ENCODE measurements around the gene TSPYL1.

The TSPYL1 gene

DNA sequence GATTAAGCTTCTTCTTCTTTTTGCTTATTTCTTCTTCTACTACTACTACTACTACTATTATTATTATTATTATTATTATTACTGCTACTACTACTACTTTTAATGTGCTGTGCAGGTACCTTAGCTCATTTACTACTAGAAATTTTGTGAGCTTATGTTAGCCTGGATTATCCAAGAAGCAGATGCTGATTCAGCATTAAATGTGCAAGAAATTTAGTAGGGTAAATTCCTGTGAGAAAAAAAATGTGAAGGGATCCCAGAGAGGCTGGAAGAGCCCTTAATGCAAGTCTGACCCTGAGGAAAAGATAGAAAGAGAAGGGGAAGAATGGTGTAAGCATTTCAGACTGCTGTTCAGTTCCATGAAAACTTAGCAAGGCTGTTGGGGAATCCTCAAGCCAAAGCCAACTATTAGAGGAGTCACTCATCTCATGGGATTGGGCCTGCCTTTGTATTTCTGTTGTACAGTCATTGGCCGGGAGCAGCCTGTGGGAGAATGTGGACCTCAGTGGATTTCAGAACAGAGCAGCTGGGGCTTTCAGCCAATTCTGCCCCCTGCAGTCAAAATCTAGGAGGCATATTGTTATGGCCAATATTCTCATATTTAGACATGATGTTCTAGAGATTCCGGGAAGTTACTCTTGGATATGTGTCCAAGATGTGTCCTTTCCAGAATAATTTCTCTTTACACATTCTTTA lies 37.2 kb upstream of the TSPYL1 start:
- H3K27ac ChIP-seq = no peak overlapping the region
- no peak overlapping the region for H3K9ac ChIP-seq
- no peaks in the 10 kb centered on the region for H3K9me3 ChIP-seq
- TF ChIP-seq Cebpa-rat (IDR thresholded peaks at IDR 0.05) = no peak
- H3K4me2 ChIP-seq = no peak overlapping the region
- H3K27me3 ChIP-seq = no peaks in the 10 kb centered on the region
- H4K20me1 ChIP-seq = no peaks in the 10 kb centered on the region
- H3K4me3 ChIP-seq = no peak overlapping the region
- peaks cover 9% of the 10 kb centered on the region for H3K4me1 ChIP-seq
- no peaks in the 10 kb centered on the region for H3K36me3 ChIP-seq

DNA sequence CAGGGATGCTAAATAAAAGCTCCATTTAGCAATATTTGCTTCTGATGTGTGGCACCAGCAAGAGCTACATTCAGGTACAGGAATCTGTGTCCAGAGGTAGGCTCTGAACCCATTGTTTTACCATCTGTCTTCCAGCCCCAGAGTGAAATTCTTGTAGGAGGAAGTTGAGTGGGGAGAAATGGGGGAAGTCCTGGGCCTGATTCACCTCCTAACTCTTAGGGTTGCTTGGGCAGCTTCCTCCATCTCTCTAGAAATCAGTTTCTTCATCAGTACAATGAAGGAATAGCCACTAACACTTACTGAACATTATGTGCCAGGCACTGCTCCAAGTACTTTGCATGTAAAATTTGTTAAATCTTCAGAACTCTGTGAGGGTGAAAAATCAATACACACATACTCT lies 35.1 kb upstream of the TSPYL1 start:
- no peaks in the 10 kb centered on the region for H3K36me3 ChIP-seq
- no peaks in the 10 kb centered on the region for H4K20me1 ChIP-seq
- no peak for TF ChIP-seq Cebpa-rat (IDR thresholded peaks at IDR 0.05)
- H3K27ac ChIP-seq = no peak overlapping the region
- no peaks in the 10 kb centered on the region for H3K9me3 ChIP-seq
- H3K4me3 ChIP-seq = no peak overlapping the region
- H3K27me3 ChIP-seq = no peaks in the 10 kb centered on the region
- peaks cover 9% of the 10 kb centered on the region for H3K4me1 ChIP-seq
- H3K4me2 ChIP-seq = no peak overlapping the region
- H3K9ac ChIP-seq = no peak overlapping the region

DNA sequence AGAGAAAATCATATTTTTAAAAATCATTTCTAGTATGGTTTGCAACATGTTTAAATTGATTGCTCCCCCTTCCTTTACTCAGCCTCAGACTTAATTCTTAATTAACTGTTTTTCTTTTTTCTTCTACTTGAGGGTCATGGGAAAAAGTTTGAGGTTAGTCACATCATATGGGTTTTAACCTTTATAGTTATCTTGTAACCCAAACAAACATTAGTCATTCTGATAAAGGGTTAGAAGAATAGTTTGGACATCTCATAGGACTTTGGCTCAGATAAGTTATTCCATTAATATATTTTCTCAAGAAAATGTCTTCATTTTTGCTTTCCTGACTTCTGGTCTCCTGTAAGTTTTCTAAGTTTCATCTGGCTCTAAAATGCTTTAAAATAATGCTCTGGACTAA lies 34.5 kb upstream of the TSPYL1 start:
- H4K20me1 ChIP-seq = no peaks in the 10 kb centered on the region
- H3K36me3 ChIP-seq = no peaks in the 10 kb centered on the region
- no peak overlapping the region for H3K27ac ChIP-seq
- peaks cover 9% of the 10 kb centered on the region for H3K4me1 ChIP-seq
- no peaks in the 10 kb centered on the region for H3K9me3 ChIP-seq
- no peak overlapping the region for H3K9ac ChIP-seq
- no peak for TF ChIP-seq Cebpa-rat (IDR thresholded peaks at IDR 0.05)
- H3K4me2 ChIP-seq = no peak overlapping the region
- H3K27me3 ChIP-seq = no peaks in the 10 kb centered on the region
- no peak overlapping the region for H3K4me3 ChIP-seq

DNA sequence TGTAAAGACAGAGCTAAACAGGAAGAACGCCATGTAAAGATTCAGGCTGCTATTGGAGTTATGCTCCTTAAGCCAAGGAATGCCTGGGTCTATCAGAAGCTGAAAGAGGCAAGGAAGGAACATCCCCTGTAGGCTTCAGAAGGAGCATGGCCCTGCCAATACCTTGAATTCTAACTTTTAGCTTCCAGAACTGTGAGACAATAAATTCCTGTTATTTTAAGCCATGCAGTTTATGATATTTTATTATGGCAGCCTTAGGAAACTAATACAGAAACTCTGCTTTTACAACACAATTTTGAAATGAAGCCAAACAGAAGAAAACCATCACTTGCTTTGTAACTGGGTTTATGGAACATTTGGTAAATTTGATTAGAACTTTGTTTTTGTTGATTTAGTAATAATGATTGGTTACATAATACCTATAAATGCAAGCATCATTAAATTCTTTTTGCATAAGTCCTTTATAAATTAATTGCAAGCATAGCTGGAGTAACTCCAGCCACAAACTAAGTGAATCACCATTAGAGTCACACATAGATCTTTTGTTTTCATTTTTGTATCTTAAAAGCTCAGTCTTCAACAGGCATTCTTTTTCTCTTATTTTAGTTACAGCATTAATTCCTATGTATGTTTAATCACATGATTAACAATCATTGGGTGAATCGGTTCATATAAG lies 33.5 kb upstream of the TSPYL1 start:
- H3K27me3 ChIP-seq = no peaks in the 10 kb centered on the region
- TF ChIP-seq Cebpa-rat (IDR thresholded peaks at IDR 0.05) = no peak
- H3K4me1 ChIP-seq = peaks cover 9% of the 10 kb centered on the region
- H3K36me3 ChIP-seq = no peaks in the 10 kb centered on the region
- no peaks in the 10 kb centered on the region for H3K9me3 ChIP-seq
- no peak overlapping the region for H3K9ac ChIP-seq
- H3K27ac ChIP-seq = no peak overlapping the region
- no peak overlapping the region for H3K4me2 ChIP-seq
- H3K4me3 ChIP-seq = no peak overlapping the region
- no peaks in the 10 kb centered on the region for H4K20me1 ChIP-seq

DNA sequence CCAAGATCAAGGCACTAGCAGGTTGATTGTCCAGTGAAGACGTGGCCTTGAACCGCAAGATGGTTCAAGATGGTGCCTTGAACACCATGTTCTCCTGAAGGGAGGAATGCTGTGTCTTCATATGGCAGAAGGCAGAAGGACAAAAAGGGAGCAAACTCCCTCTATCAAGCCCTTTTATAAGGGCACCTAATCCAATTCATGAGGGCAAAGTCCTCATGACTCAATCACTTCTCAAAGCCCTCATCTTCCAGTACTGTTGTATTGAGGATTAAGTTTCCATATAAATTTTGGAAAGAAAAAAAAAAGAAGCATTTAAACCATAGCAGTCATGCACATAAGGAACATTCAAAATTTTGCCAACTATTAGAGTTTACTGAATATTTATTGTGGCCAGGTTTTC lies 29.9 kb upstream of the TSPYL1 start:
- Histone ChIP-seq H3K27ac (no peak overlapping the region), H3K9me3 (no peaks in the 10 kb centered on the region), H3K4me3 (no peak overlapping the region), H3K9ac (no peak overlapping the region), H3K4me1 (0 out of 2 replicates have a peak, but pooled peaks cover under 1% of the 10 kb centered on the region), H3K4me2 (no peak overlapping the region), H3K27me3 (no peaks in the 10 kb centered on the region), H3K36me3 (no peaks in the 10 kb centered on the region), H4K20me1 (no peaks in the 10 kb centered on the region)
- TF ChIP-seq Cebpa-rat (IDR thresholded peaks at IDR 0.05) = no peak

DNA sequence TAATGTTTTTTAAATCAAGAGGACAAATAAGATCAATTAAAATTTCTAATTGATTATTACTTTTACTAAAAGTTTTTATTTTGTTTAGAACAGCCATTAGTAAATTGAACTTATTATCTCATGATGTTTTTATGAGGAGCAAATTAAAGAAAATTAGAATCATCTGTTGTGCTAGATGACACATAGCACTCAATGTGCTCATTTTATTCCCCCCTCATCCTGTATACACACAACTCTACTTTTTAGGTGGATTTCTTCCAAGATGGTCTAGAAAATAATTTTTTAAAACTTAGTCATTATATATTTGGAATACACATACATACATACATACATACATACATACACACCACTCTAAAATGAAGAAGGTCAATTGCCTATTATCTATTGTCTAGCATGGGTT lies 29.3 kb upstream of the TSPYL1 start:
- Histone ChIP-seq H3K9me3 (no peaks in the 10 kb centered on the region), H3K4me1 (peaks cover 4% of the 10 kb centered on the region; the same call in 1 of the 2 replicates), H3K27me3 (no peaks in the 10 kb centered on the region), H3K36me3 (no peaks in the 10 kb centered on the region), H3K4me3 (no peak overlapping the region), H3K4me2 (no peak overlapping the region), H4K20me1 (no peaks in the 10 kb centered on the region), H3K9ac (no peak overlapping the region), H3K27ac (no peak overlapping the region)
- TF ChIP-seq Cebpa-rat (IDR thresholded peaks at IDR 0.05) = no peak

DNA sequence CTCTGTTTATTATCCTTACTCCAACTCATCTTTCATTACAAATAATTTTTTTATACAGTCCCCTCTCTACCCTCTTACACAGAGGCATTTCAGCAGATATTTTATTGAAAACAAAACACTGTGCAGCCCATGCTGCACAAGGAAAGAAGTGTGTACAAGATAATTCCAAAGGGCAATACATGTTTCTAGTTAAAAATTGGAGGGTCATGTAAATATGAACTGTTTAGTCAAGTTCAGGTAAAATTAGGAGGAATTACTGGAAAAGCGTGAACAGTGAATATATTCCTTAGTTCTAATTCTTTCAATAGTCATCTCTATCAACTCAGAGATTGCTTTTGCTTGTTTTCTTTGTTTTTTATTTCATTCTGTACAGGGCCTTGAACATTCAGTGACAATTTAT lies 27.9 kb upstream of the TSPYL1 start:
- no peaks in the 10 kb centered on the region for H3K36me3 ChIP-seq
- no peaks in the 10 kb centered on the region for H3K9me3 ChIP-seq
- H3K9ac ChIP-seq = no peak overlapping the region
- no peak for TF ChIP-seq Cebpa-rat (IDR thresholded peaks at IDR 0.05)
- H4K20me1 ChIP-seq = no peaks in the 10 kb centered on the region
- peaks cover 4% of the 10 kb centered on the region; the same call in 1 of the 2 replicates for H3K4me1 ChIP-seq
- no peak overlapping the region for H3K4me2 ChIP-seq
- H3K27me3 ChIP-seq = no peaks in the 10 kb centered on the region
- H3K27ac ChIP-seq = no peak overlapping the region
- no peak overlapping the region for H3K4me3 ChIP-seq

DNA sequence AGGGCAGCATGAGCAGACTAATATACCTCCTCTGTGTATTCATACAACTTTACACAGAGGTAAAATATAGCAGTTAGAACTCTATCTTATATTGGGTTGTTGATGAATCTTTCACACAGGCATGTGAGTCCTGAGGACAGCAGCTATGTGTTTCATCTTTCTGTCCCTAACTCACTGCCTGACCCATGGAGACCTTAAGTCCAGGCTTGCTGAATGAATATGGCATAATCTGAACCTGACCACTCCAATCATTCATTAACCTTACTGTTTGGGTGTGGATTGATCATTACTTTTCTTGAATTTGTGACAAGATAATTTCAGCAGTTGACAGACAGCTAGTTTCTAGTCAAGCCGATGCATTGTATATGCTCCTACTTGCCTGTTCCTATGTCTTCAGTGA lies 27.3 kb upstream of the TSPYL1 start:
- no peaks in the 10 kb centered on the region for H4K20me1 ChIP-seq
- no peak for TF ChIP-seq Cebpa-rat (IDR thresholded peaks at IDR 0.05)
- H3K27ac ChIP-seq = no peak overlapping the region
- 0 out of 2 replicates have a peak, but pooled peaks cover under 1% of the 10 kb centered on the region for H3K9me3 ChIP-seq
- no peaks in the 10 kb centered on the region for H3K27me3 ChIP-seq
- peaks cover 4% of the 10 kb centered on the region; the same call in 1 of the 2 replicates for H3K4me1 ChIP-seq
- no peak overlapping the region for H3K4me3 ChIP-seq
- H3K9ac ChIP-seq = no peak overlapping the region
- H3K36me3 ChIP-seq = no peaks in the 10 kb centered on the region
- no peak overlapping the region for H3K4me2 ChIP-seq

DNA sequence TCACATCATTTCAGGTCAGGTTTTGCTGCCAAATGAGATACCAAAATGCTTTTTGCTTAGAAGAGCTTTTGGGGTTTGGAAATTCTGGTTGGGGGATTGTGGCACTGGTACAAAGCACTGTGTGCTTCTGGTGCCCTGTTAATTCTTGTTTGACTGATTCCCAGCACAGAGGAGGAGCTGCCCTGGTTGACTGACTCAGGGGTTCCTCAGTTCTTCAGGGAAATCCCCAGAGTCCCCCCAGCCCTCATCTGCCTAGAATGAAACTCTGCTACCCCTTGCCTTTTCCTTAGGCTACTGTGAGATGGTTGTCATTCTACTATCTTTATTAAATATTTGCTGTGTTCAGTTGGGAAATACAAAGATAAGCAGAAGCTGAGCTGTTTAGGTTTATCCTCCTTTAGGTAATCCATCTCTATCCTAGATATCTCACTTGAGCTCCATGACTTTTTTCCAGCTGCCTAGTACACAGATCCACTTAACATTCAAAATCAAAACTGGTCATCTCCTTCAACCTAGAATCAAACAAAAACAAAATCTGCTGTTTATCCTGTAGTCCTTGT lies 24.9 kb upstream of the TSPYL1 start:
- Histone ChIP-seq H4K20me1 (no peaks in the 10 kb centered on the region), H3K4me2 (no peak overlapping the region), H3K4me3 (no peak overlapping the region), H3K9me3 (0 out of 2 replicates have a peak, but pooled peaks cover 7% of the 10 kb centered on the region), H3K36me3 (no peaks in the 10 kb centered on the region), H3K27me3 (no peaks in the 10 kb centered on the region), H3K4me1 (peaks cover 4% of the 10 kb centered on the region; the same call in 1 of the 2 replicates), H3K9ac (no peak overlapping the region), H3K27ac (no peak overlapping the region)
- TF ChIP-seq Cebpa-rat (IDR thresholded peaks at IDR 0.05) = no peak

DNA sequence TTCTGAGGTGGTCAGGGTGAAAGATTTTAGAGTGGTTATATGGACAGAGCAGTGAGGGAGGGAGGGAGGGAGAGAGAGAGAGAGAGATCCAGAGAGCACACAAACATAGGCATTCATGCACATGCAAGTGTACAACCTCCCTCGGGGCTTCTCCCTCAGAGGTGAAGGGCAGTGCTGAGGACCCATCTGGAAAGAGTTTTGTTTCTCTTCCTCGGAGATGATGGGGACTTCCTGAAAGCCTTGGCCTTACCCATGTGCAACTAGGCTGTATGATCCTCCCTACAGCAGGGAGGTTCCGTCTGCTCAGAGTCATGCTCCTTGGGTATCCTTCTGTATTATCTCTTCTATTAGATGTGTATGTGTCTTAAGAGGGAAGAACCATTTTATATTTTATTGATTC lies 21.4 kb upstream of the TSPYL1 start:
- no peak overlapping the region for H3K4me2 ChIP-seq
- no peak overlapping the region for H3K4me3 ChIP-seq
- no peak for TF ChIP-seq Cebpa-rat (IDR thresholded peaks at IDR 0.05)
- no peaks in the 10 kb centered on the region; the same call in 1 of the 2 replicates for H3K36me3 ChIP-seq
- peaks cover 14% of the 10 kb centered on the region for H3K9me3 ChIP-seq
- peaks cover 4% of the 10 kb centered on the region; the same call in 1 of the 2 replicates for H3K4me1 ChIP-seq
- H3K9ac ChIP-seq = no peak overlapping the region
- no peaks in the 10 kb centered on the region for H3K27me3 ChIP-seq
- no peak overlapping the region for H3K27ac ChIP-seq
- H4K20me1 ChIP-seq = no peaks in the 10 kb centered on the region
